Erythroblast (primary cell): ENCODE results near the gene AJM1.

Source experiments
- GATA1 ChIP-seq: IDR thresholded peaks from 2 replicates; pipeline ENCODE4 v1.6.1; 2011; ENCODE audit warnings: low read depth, mild to moderate bottlenecking, control low read depth, low read length, moderate library complexity
- POLR2A ChIP-seq: IDR thresholded peaks from 2 replicates; pipeline ENCODE4 v1.6.1; 2011; ENCODE audit warnings: mild to moderate bottlenecking, low read length

- TF ChIP-seq POLR2A (no peak), GATA1 (no peak)
These were observed 42.2 kb upstream of the AJM1 start for GRCh38 chr9:136799854-136800657.
